Ishikawa (cell line): ENCODE results near the gene BASP1.

Experiments
- CEBPB ChIP-seq: IDR thresholded peaks from 2 replicates; pipeline ENCODE4 v1.6.1; 2012
- CREB1 ChIP-seq: IDR thresholded peaks from 2 replicates; pipeline ENCODE4 v1.6.1; 2012; ENCODE audit warnings: low read depth
- EGR1 ChIP-seq: IDR thresholded peaks from 2 replicates; pipeline ENCODE4 v1.6.1; 2012
- EP300 ChIP-seq: IDR thresholded peaks from 2 replicates; pipeline ENCODE4 v1.6.1; 2012; ENCODE audit warnings: borderline replicate concordance
- FOXM1 ChIP-seq: IDR thresholded peaks from 2 replicates; pipeline ENCODE4 v1.6.1; 2012; ENCODE audit warnings: low read depth, borderline replicate concordance
- NFIC ChIP-seq: IDR thresholded peaks from 2 replicates; pipeline ENCODE4 v1.6.1; 2012
- RAD21 ChIP-seq: IDR thresholded peaks from 2 replicates; pipeline ENCODE4 v1.6.1; 2012; ENCODE audit warnings: low read depth
- TAF1 ChIP-seq: IDR thresholded peaks from 2 replicates; pipeline ENCODE4 v1.6.1; 2012; ENCODE audit warnings: low read depth, mild to moderate bottlenecking
- TCF12 ChIP-seq: IDR thresholded peaks from 2 replicates; pipeline ENCODE4 v1.6.1; 2012; ENCODE audit warnings: low read depth
- TEAD4 ChIP-seq: IDR thresholded peaks from 2 replicates; pipeline ENCODE4 v1.6.1; 2012
- USF1 ChIP-seq: IDR thresholded peaks from 2 replicates; pipeline ENCODE4 v1.6.1; 2012
- YY1 ChIP-seq: IDR thresholded peaks from 2 replicates; pipeline ENCODE4 v1.6.1; 2012; ENCODE audit warnings: low read depth
- ZBTB7A ChIP-seq: IDR thresholded peaks from 2 replicates; pipeline ENCODE4 v1.6.1; 2012; ENCODE audit warnings: low read depth
- TF ChIP-seq, protein P1 (sequence below): IDR thresholded peaks from 2 replicates; pipeline ENCODE4 v1.6.1; 2012
- TF ChIP-seq, protein P2 (sequence below): IDR thresholded peaks from 2 replicates; pipeline ENCODE4 v1.6.1; 2012; ENCODE audit warnings: low read depth, mild to moderate bottlenecking

Gene BASP1

GRCh38 chr5:17186256-17186655, 31.2 kb upstream of the BASP1 start:
- TF ChIP-seq, protein P1, sequence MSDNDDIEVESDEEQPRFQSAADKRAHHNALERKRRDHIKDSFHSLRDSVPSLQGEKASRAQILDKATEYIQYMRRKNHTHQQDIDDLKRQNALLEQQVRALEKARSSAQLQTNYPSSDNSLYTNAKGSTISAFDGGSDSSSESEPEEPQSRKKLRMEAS: no peak
- TF ChIP-seq EGR1: no peak
- no peak for TF ChIP-seq EP300
- TF ChIP-seq, protein P2, sequence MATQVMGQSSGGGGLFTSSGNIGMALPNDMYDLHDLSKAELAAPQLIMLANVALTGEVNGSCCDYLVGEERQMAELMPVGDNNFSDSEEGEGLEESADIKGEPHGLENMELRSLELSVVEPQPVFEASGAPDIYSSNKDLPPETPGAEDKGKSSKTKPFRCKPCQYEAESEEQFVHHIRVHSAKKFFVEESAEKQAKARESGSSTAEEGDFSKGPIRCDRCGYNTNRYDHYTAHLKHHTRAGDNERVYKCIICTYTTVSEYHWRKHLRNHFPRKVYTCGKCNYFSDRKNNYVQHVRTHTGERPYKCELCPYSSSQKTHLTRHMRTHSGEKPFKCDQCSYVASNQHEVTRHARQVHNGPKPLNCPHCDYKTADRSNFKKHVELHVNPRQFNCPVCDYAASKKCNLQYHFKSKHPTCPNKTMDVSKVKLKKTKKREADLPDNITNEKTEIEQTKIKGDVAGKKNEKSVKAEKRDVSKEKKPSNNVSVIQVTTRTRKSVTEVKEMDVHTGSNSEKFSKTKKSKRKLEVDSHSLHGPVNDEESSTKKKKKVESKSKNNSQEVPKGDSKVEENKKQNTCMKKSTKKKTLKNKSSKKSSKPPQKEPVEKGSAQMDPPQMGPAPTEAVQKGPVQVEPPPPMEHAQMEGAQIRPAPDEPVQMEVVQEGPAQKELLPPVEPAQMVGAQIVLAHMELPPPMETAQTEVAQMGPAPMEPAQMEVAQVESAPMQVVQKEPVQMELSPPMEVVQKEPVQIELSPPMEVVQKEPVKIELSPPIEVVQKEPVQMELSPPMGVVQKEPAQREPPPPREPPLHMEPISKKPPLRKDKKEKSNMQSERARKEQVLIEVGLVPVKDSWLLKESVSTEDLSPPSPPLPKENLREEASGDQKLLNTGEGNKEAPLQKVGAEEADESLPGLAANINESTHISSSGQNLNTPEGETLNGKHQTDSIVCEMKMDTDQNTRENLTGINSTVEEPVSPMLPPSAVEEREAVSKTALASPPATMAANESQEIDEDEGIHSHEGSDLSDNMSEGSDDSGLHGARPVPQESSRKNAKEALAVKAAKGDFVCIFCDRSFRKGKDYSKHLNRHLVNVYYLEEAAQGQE: no peak
- no peak for TF ChIP-seq RAD21
- TF ChIP-seq CREB1: no peak
- TF ChIP-seq YY1: no peak
- no peak for TF ChIP-seq CEBPB

GRCh38 chr5:17187011-17187785, 30.2 kb upstream of the BASP1 start:
- TF ChIP-seq NFIC (no peak), FOXM1 (no peak), CEBPB (no peak), CREB1 (no peak), TCF12 (no peak), EGR1 (no peak), RAD21 (no peak), YY1 (no peak), ZBTB7A (no peak), USF1 (no peak), TEAD4 (no peak)
- TF ChIP-seq, protein P1: no peak
- TF ChIP-seq, protein P2: no peak

GRCh38 chr5:17187786-17188170, 29.7 kb upstream of the BASP1 start:
- TF ChIP-seq TAF1 (no peak), CEBPB (no peak), NFIC (no peak), RAD21 (no peak), ZBTB7A (no peak), TCF12 (no peak), TEAD4 (no peak), FOXM1 (no peak), CREB1 (no peak), EP300 (no peak), YY1 (no peak), USF1 (no peak), EGR1 (no peak)
- TF ChIP-seq, protein P2: no peak
- TF ChIP-seq, protein P1: no peak

GRCh38 chr5:17189381-17190036, 27.9 kb upstream of the BASP1 start:
- TF ChIP-seq NFIC (no peak), TAF1 (no peak), EP300 (no peak), TCF12 (no peak), RAD21 (peak; percentile 80), CEBPB (no peak)
